Measurements from ENCODE around the gene BAAT.

- TF ChIP-seq POLR2A (IDR thresholded peaks at IDR 0.05; ENCODE audit: extremely low read depth, insufficient read length): no peak
- no peak for TF ChIP-seq CTCF (IDR thresholded peaks at IDR 0.05; ENCODE audit: low read depth, low read length)
- no peak for TF ChIP-seq MYC (IDR thresholded peaks at IDR 0.05; ENCODE audit: low read depth, low read length)
- TF ChIP-seq, protein P1, sequence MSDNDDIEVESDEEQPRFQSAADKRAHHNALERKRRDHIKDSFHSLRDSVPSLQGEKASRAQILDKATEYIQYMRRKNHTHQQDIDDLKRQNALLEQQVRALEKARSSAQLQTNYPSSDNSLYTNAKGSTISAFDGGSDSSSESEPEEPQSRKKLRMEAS (IDR thresholded peaks at IDR 0.05; ENCODE audit: low read depth, low read length): no peak
Measured at GRCh38 chr9:101394687-101395086, 9.9 kb upstream of the BAAT start.

Data from NB4 (cell line).